ENCODE results near the gene CHI3L2. TPM values are rescaled to one million over a fixed set of nuclear protein-coding genes. Genes with fewer than 3 reads are reported as not detected.

The CHI3L2 gene
- total and polyA plus RNA-seq, 9 of the 15 experiments (the other 6 are each of a cell fraction or from before 2014, with no cell fraction given), result 0.07 to 0.27 (median 0.15) TPM; not detected in 6

GRCh38 chr1:111204983-111205713, 22.4 kb upstream of the CHI3L2 start:
- 25% methylated on average over 9 of the region's 9 CpGs for WGBS (ENCODE audit: insufficient coverage, low coverage, missing lambda C conversion rate)
- CTCF ChIA-PET (ENCODE audit: low intra/inter-chr PET ratio), result no interaction called here

More at GRCh38 chr1:111204983-111205713, 22.4 kb upstream of the CHI3L2 start:
- no peaks in the 10 kb centered on the region for H3K9me3 ChIP-seq (replicated peaks; ENCODE audit: control insufficient read depth, insufficient read depth, low read depth, low read length)
- no TSS peak for BruUV-seq (replicated peaks)
- no peaks in the 10 kb centered on the region for H3K36me3 ChIP-seq (ENCODE audit: control insufficient read depth, insufficient read depth, low read length)
- intact Hi-C loops (cut with micrococcal nuclease), result no loop called here
- no peaks in the 10 kb centered on the region for H4K20me1 ChIP-seq (replicated peaks; ENCODE audit: control insufficient read depth, insufficient read depth, low read length)
- no peak overlapping the region for H3K4me2 ChIP-seq (ENCODE audit: insufficient read depth, low read length)
- ATAC-seq (no peak), DNase-seq (ENCODE audit: extremely low read depth in 1 of 4, low spot score in 3 of 4) (no peak), FAIRE-seq (no peak)
- peaks cover 23 to 29% of the 10 kb centered on the region in 2 experiments for H3K4me1 ChIP-seq (replicated peaks in 1 of 2; ENCODE audit: control insufficient read depth in 2 of 2, insufficient read depth in 2 of 2, low read length in 2 of 2)
- POLR2A ChIA-PET, result no interaction called here
- H3K4me3 ChIP-seq, result no peak overlapping the region
- H3K9me1 ChIP-seq (ENCODE audit: control insufficient read depth, insufficient read depth, low read length), result no peaks in the 10 kb centered on the region
- TF ChIP-seq NFIC (IDR thresholded peaks at IDR 0.05), result no peak
- TF ChIP-seq ARID3A (IDR thresholded peaks at IDR 0.05; ENCODE audit: borderline replicate concordance, low read depth, low read length), result no peak
- peak; percentile 6; the same call in 1 of the 2 replicates for TF ChIP-seq SPI1 (IDR thresholded peaks at IDR 0.05; ENCODE audit: borderline replicate concordance, low read depth, low read length)
- no peak for TF ChIP-seq STAT5B (CRISPR knock-in tag; IDR thresholded peaks at IDR 0.05)
- TF ChIP-seq SP1 (CRISPR knock-in tag; IDR thresholded peaks at IDR 0.05), result no peak
- no peak for TF ChIP-seq ZNF239 (CRISPR knock-in tag; IDR thresholded peaks at IDR 0.05)
- TF ChIP-seq ADNP (tag; IDR thresholded peaks at IDR 0.05), result no peak; the same call in 1 of the 2 replicates
- TF ChIP-seq ZNF274 (IDR thresholded peaks at IDR 0.05; ENCODE audit: borderline replicate concordance, low read depth, low read length), result no peak
- H3K27ac ChIP-seq (ENCODE audit: extremely low read depth, low read depth, low read length), result no peak overlapping the region
- no peak overlapping the region for H2AFZ ChIP-seq (ENCODE audit: low read depth, low read length)
- in situ Hi-C loops (cut with MboI), result no loop called here
- no peaks in the 10 kb centered on the region for H3K79me2 ChIP-seq (ENCODE audit: control insufficient read depth, insufficient read depth, low read length)
- no peak overlapping the region for H3K9ac ChIP-seq (ENCODE audit: insufficient read depth in 1 of 2, low read depth in 2 of 2, low read length in 2 of 2)
- peaks cover 0 to 10% of the 10 kb centered on the region in 2 experiments; a peak in 3 of 5 replicates for H3K27me3 ChIP-seq (ENCODE audit: control insufficient read depth in 2 of 2, insufficient read depth in 2 of 2, low read length in 2 of 2)
